Left ventricle myocardium inferior (tissue), 1 donor: ENCODE results near the gene REEP6. TPM values are rescaled to one million over a fixed set of nuclear protein-coding genes. Genes with fewer than 3 reads are reported as not detected.

ENCODE experiments used
- DNase-seq: peaks from one replicate; pipeline ENCODE4 v3.0.0-alpha.2; 2020
- H3K27ac ChIP-seq: fragments of 200-600 bp; replicated peaks from 2 replicates; pipeline ENCODE4 v1.8.0; 2021
- H3K27me3 ChIP-seq: fragments of 200-600 bp; 2 replicates; pipeline ENCODE4 v1.8.0; 2021; ENCODE audit warnings: low read depth
- H3K36me3 ChIP-seq: fragments of 200-600 bp; 2 replicates; pipeline ENCODE4 v1.8.0; 2021
- H3K4me1 ChIP-seq: fragments of 200-600 bp; 2 replicates; pipeline ENCODE4 v1.8.0; 2021
- H3K4me3 ChIP-seq: fragments of 200-600 bp; 2 replicates; pipeline ENCODE4 v1.8.0; 2021; ENCODE audit warnings: mild to moderate bottlenecking, moderate library complexity
- H3K9me3 ChIP-seq: fragments of 200-600 bp; replicated peaks from 2 replicates; pipeline ENCODE4 v1.8.0; 2021
- CTCF ChIP-seq: fragments of 200-600 bp; IDR thresholded peaks from 2 replicates; pipeline ENCODE4 v1.8.0; 2021; ENCODE audit warnings: antibody characterized with exemption, mild to moderate bottlenecking, borderline replicate concordance
- intact Hi-C: fragments of 100-400 bp; cut with micrococcal nuclease; formaldehyde crosslinking; loops from one replicate; pipeline ENCODE4 v1.11.0; 2022
- total RNA-seq: library from RNA; stranded (reverse); fragmentation: NEBNext Ultra II Directional; extraction: Animal tissue kit (Norgen Biotek cat#: 25700); gene quantifications from one replicate; pipeline ENCODE4 v1.2.1, GENCODE V29; 2021
- donor health status: DM: no; HTN: yes; CAD: no; lungs with severe emphysema.

The REEP6 gene
- total RNA-seq, 1 donor from 2014 or later = 1.9 TPM

- no peaks in the 10 kb centered on the region for H3K9me3 ChIP-seq
- DNase-seq = no peak
- H3K4me3 ChIP-seq = peak overlapping the region; percentile 43
- no peak overlapping the region for H3K27ac ChIP-seq
- intact Hi-C loops = no loop called here
- peak; percentile 81 for TF ChIP-seq CTCF
- H3K4me1 ChIP-seq = peaks cover 23% of the 10 kb centered on the region
- H3K36me3 ChIP-seq = peaks cover 5% of the 10 kb centered on the region
- peaks cover 33% of the 10 kb centered on the region for H3K27me3 ChIP-seq
Observed at GRCh38 chr19:1503089-1503924, 12.3 kb downstream of the REEP6 start.

GRCh38 chr19:1503925-1504773 lies 13.2 kb downstream of the REEP6 start:
- no peak for TF ChIP-seq CTCF
- H3K27ac ChIP-seq = no peak overlapping the region
- no peak for DNase-seq
- H3K4me1 ChIP-seq = peaks cover 29% of the 10 kb centered on the region
- intact Hi-C loops = no loop called here
- H3K4me3 ChIP-seq = no peak overlapping the region
- H3K36me3 ChIP-seq = peaks cover 5% of the 10 kb centered on the region
- peaks cover 33% of the 10 kb centered on the region for H3K27me3 ChIP-seq
- no peaks in the 10 kb centered on the region for H3K9me3 ChIP-seq

GRCh38 chr19:1505012-1505411 lies 14.0 kb downstream of the REEP6 start:
- no peak for TF ChIP-seq CTCF
- no peaks in the 10 kb centered on the region for H3K9me3 ChIP-seq
- peaks cover 33% of the 10 kb centered on the region for H3K4me1 ChIP-seq
- DNase-seq = no peak
- intact Hi-C loops = no loop called here
- no peak overlapping the region for H3K4me3 ChIP-seq
- H3K27me3 ChIP-seq = peaks cover 31% of the 10 kb centered on the region
- H3K36me3 ChIP-seq = peaks cover 5% of the 10 kb centered on the region
- H3K27ac ChIP-seq = no peak overlapping the region

GRCh38 chr19:1505991-1506881 lies 15.3 kb downstream of the REEP6 start:
- peaks cover 45% of the 10 kb centered on the region for H3K4me1 ChIP-seq
- no peaks in the 10 kb centered on the region for H3K9me3 ChIP-seq
- DNase-seq = no peak
- H3K27me3 ChIP-seq = peaks cover 37% of the 10 kb centered on the region
- intact Hi-C loops = no loop called here
- no peak overlapping the region for H3K4me3 ChIP-seq
- peaks cover 5% of the 10 kb centered on the region for H3K36me3 ChIP-seq
- no peak overlapping the region for H3K27ac ChIP-seq
- no peak for TF ChIP-seq CTCF

GRCh38 chr19:1507192-1507660 lies 16.2 kb downstream of the REEP6 start:
- DNase-seq = no peak
- Histone ChIP-seq H3K4me1 (peaks cover 55% of the 10 kb centered on the region), H3K27me3 (peaks cover 42% of the 10 kb centered on the region), H3K36me3 (peaks cover 5% of the 10 kb centered on the region), H3K27ac (peak overlapping the region; percentile 88), H3K4me3 (peak overlapping the region; percentile 60), H3K9me3 (no peaks in the 10 kb centered on the region)
- TF ChIP-seq CTCF = no peak
- intact Hi-C loops = no loop called here
